KMS-11 (cell line): ENCODE measurements around the gene PNLIPRP2.

Experiments
- H2AFZ ChIP-seq: fragments of 200-600 bp; sonication (generic); 2 replicates; pipeline ENCODE4 v1.6.1; 2016; ENCODE audit warnings: antibody characterized with exemption, mixed run types, low read depth
- H3K27ac ChIP-seq: fragments of 200-600 bp; sonication (generic); 2 replicates; pipeline ENCODE4 v1.6.1; 2016; ENCODE audit warnings: mild to moderate bottlenecking, mixed run types
- H3K27me3 ChIP-seq: fragments of 200-600 bp; sonication (generic); 2 replicates; pipeline ENCODE4 v1.6.1; 2017; ENCODE audit warnings: mild to moderate bottlenecking, low read depth, mixed run types, moderate library complexity; ENCODE audit not compliant: insufficient read depth
- H3K36me3 ChIP-seq: fragments of 200-600 bp; sonication (generic); 2 replicates; pipeline ENCODE4 v1.6.1; 2017; ENCODE audit warnings: mild to moderate bottlenecking, mixed run types; ENCODE audit not compliant: insufficient read depth
- H3K4me1 ChIP-seq: fragments of 200-600 bp; sonication (generic); 2 replicates; pipeline ENCODE4 v1.6.1; 2016; ENCODE audit warnings: mild to moderate bottlenecking, low read depth, mixed run types; ENCODE audit not compliant: poor library complexity, severe bottlenecking
- H3K4me2 ChIP-seq: fragments of 200-600 bp; sonication (generic); 2 replicates; pipeline ENCODE4 v1.7.0; 2016; ENCODE audit warnings: mild to moderate bottlenecking, mixed run types
- H3K4me3 ChIP-seq: fragments of 200-600 bp; sonication (generic); IDR thresholded peaks from 2 replicates; pipeline ENCODE4 v1.6.1; 2017; ENCODE audit warnings: low read depth, low read length, mixed read lengths; ENCODE audit not compliant: insufficient read depth
- H3K79me2 ChIP-seq: fragments of 200-600 bp; sonication (generic); 2 replicates; pipeline ENCODE4 v1.6.1; 2016; ENCODE audit warnings: low read depth, mixed run types; ENCODE audit not compliant: insufficient read depth
- H3K9ac ChIP-seq: fragments of 200-600 bp; sonication (generic); 2 replicates; pipeline ENCODE4 v1.6.1; 2016; ENCODE audit warnings: mild to moderate bottlenecking, mixed run types
- H4K20me1 ChIP-seq: fragments of 200-600 bp; sonication (generic); 2 replicates; pipeline ENCODE4 v1.6.1; 2016; ENCODE audit warnings: mild to moderate bottlenecking, mixed run types; ENCODE audit not compliant: insufficient read depth
- CTCF ChIP-seq: fragments of 200-600 bp; sonication (generic); conservative IDR thresholded peaks from 2 replicates; pipeline ENCODE4 v1.6.1; 2017; ENCODE audit warnings: low read depth, mild to moderate bottlenecking, antibody characterized with exemption, low read length, moderate library complexity, mixed read lengths

PNLIPRP2 gene

GRCh38 chr10:116683821-116684220, 63.1 kb downstream of the PNLIPRP2 start:
- Histone ChIP-seq H3K9ac (no peak overlapping the region), H3K4me2 (no peak overlapping the region), H2AFZ (no peak overlapping the region), H3K4me3 (no peak overlapping the region), H4K20me1 (no peaks in the 10 kb centered on the region), H3K79me2 (no peaks in the 10 kb centered on the region), H3K27me3 (no peaks in the 10 kb centered on the region), H3K27ac (no peak overlapping the region), H3K4me1 (no peaks in the 10 kb centered on the region), H3K36me3 (no peaks in the 10 kb centered on the region)
- no peak for TF ChIP-seq CTCF

GRCh38 chr10:116684781-116685180, 64.0 kb downstream of the PNLIPRP2 start:
- Histone ChIP-seq H3K9ac (no peak overlapping the region), H3K36me3 (no peaks in the 10 kb centered on the region), H3K4me3 (no peak overlapping the region), H3K27me3 (no peaks in the 10 kb centered on the region), H3K4me1 (no peaks in the 10 kb centered on the region), H3K27ac (no peak overlapping the region), H4K20me1 (no peaks in the 10 kb centered on the region), H2AFZ (no peak overlapping the region), H3K4me2 (no peak overlapping the region), H3K79me2 (no peaks in the 10 kb centered on the region)
- TF ChIP-seq CTCF = no peak

GRCh38 chr10:116685807-116686206, 65.1 kb downstream of the PNLIPRP2 start:
- Histone ChIP-seq H2AFZ (no peak overlapping the region), H3K4me3 (no peak overlapping the region), H3K79me2 (no peaks in the 10 kb centered on the region), H3K4me1 (no peaks in the 10 kb centered on the region), H3K27ac (no peak overlapping the region), H3K4me2 (no peak overlapping the region), H3K27me3 (no peaks in the 10 kb centered on the region), H3K9ac (no peak overlapping the region), H4K20me1 (no peaks in the 10 kb centered on the region), H3K36me3 (no peaks in the 10 kb centered on the region)
- no peak for TF ChIP-seq CTCF

- Histone ChIP-seq H3K79me2 (no peaks in the 10 kb centered on the region), H3K4me2 (no peak overlapping the region), H3K27ac (no peak overlapping the region), H3K4me3 (no peak overlapping the region), H3K4me1 (no peaks in the 10 kb centered on the region), H2AFZ (no peak overlapping the region), H3K36me3 (no peaks in the 10 kb centered on the region), H4K20me1 (no peaks in the 10 kb centered on the region), H3K27me3 (no peaks in the 10 kb centered on the region), H3K9ac (no peak overlapping the region)
- TF ChIP-seq CTCF = no peak
Observed at GRCh38 chr10:116686632-116687031, 65.9 kb downstream of the PNLIPRP2 start.
